Muscle of leg (tissue), 11 donors: ENCODE data around the gene IGSF3. TPM values are rescaled to one million over a fixed set of nuclear protein-coding genes. Genes with fewer than 3 reads are reported as not detected.
"Not testable (repeated sequence)": the region's sequence is repeated elsewhere in the genome, so short reads cannot be mapped to it uniquely, and the experiment has no call there.

ENCODE experiments used
- DNase-seq: peaks from one replicate; pipeline ENCODE4 v3.0.0; 2013
- H3K27ac ChIP-seq: one replicate; pipeline ENCODE4 v1.5.1; 2013; ENCODE audit warnings: mild to moderate bottlenecking, low read length, control low read depth
- H3K27me3 ChIP-seq: one replicate; pipeline ENCODE4 v1.6.1; 2013; ENCODE audit warnings: low read length; ENCODE audit not compliant: control insufficient read depth, insufficient read depth
- H3K36me3 ChIP-seq: one replicate; pipeline ENCODE4 v1.6.1; 2013; ENCODE audit warnings: low read length; ENCODE audit not compliant: control insufficient read depth, insufficient read depth
- H3K4me1 ChIP-seq: one replicate; pipeline ENCODE4 v1.6.1; 2013; ENCODE audit warnings: low read length; ENCODE audit not compliant: control insufficient read depth, insufficient read depth
- H3K4me3 ChIP-seq: one replicate; pipeline ENCODE4 v1.5.1; 2013; ENCODE audit warnings: low read length, control low read depth
- H3K9me3 ChIP-seq: replicated peaks from 2 replicates; pipeline ENCODE4 v1.6.1; 2013; ENCODE audit warnings: low read depth, low read length; ENCODE audit not compliant: control insufficient read depth
- WGBS: methylation state at CpG from one replicate; pipeline ENCODE4 v1.1.5; 2013; ENCODE audit warnings: missing lambda C conversion rate; ENCODE audit not compliant: insufficient coverage; 5-methylcytosine and 5-hydroxymethylcytosine counted together
- polyA plus RNA-seq, 8 donors: library from polyadenylated mRNA; unstranded; fragments of 120-200 nt; gene quantifications; one replicate each; pipeline versions ENCODE4 v1.2.1 to v1.2.3, GENCODE V29; 2013; ENCODE audit warnings: inconsistent platforms in 1 of 8, low replicate concordance in 1 of 8; ENCODE audit not compliant: insufficient read length in 8 of 8, insufficient read depth in 1 of 8
- total RNA-seq: library from RNA; stranded (reverse); fragments of 120-200 nt; gene quantifications from one replicate; pipeline ENCODE4 v1.2.4, GENCODE V29; 2013

Gene IGSF3
- total and polyA plus RNA-seq, 9 donors = 25.9 to 46.4 (median 33.0) TPM

GRCh38 chr1:116604408-116604807 lies 63.1 kb downstream of the IGSF3 start:
- not testable (repeated sequence) for H3K27me3 ChIP-seq, DNase-seq, H3K36me3 ChIP-seq, H3K4me1 ChIP-seq, H3K9me3 ChIP-seq, H3K27ac ChIP-seq, H3K4me3 ChIP-seq
- no CpG with 5 or more reads among the region's 6 CpGs for WGBS

- H3K27me3 ChIP-seq, H3K36me3 ChIP-seq, DNase-seq, H3K4me3 ChIP-seq, H3K4me1 ChIP-seq, H3K27ac ChIP-seq, H3K9me3 ChIP-seq: not testable (repeated sequence)
- 85% methylated on average over 4 of the region's 21 CpGs for whole genome bisulfite sequencing
Observed at GRCh38 chr1:116603646-116604045, 63.9 kb downstream of the IGSF3 start.

- not testable (repeated sequence) for H3K9me3 ChIP-seq, H3K4me1 ChIP-seq, H3K27ac ChIP-seq, DNase-seq, H3K4me3 ChIP-seq, H3K27me3 ChIP-seq, H3K36me3 ChIP-seq
- no CpG with 5 or more reads among the region's 2 CpGs for WGBS
Observed at GRCh38 chr1:116599369-116599768, 68.2 kb downstream of the IGSF3 start.

GRCh38 chr1:116598420-116599036 lies 69.0 kb downstream of the IGSF3 start:
- DNase-seq, H3K4me3 ChIP-seq, H3K4me1 ChIP-seq, H3K9me3 ChIP-seq, H3K27ac ChIP-seq, H3K27me3 ChIP-seq, H3K36me3 ChIP-seq: not testable (repeated sequence)
- WGBS = 76% methylated on average over 5 of the region's 11 CpGs

- H3K4me3 ChIP-seq, H3K27ac ChIP-seq, H3K27me3 ChIP-seq, H3K9me3 ChIP-seq, DNase-seq, H3K36me3 ChIP-seq, H3K4me1 ChIP-seq: not testable (repeated sequence)
- no CpG with 5 or more reads among the region's 2 CpGs for WGBS
Observed at GRCh38 chr1:116597388-116597787, 70.1 kb downstream of the IGSF3 start.

GRCh38 chr1:116596742-116597307 lies 70.7 kb downstream of the IGSF3 start:
- H3K4me1 ChIP-seq, H3K36me3 ChIP-seq, H3K27me3 ChIP-seq, H3K27ac ChIP-seq, H3K4me3 ChIP-seq, H3K9me3 ChIP-seq, DNase-seq: not testable (repeated sequence)
- WGBS = no CpG with 5 or more reads among the region's 5 CpGs

- not testable (repeated sequence) for H3K27ac ChIP-seq, H3K36me3 ChIP-seq, H3K4me3 ChIP-seq, H3K9me3 ChIP-seq, H3K4me1 ChIP-seq, H3K27me3 ChIP-seq, DNase-seq
- WGBS = 15% methylated on average over 6 of the region's 8 CpGs
Observed at GRCh38 chr1:116595946-116596741, 71.4 kb downstream of the IGSF3 start.

- not testable (repeated sequence) for H3K4me1 ChIP-seq, DNase-seq, H3K27me3 ChIP-seq, H3K27ac ChIP-seq, H3K36me3 ChIP-seq, H3K4me3 ChIP-seq, H3K9me3 ChIP-seq
- 80% methylated on average over 2 of the region's 4 CpGs for WGBS
Observed at GRCh38 chr1:116595065-116595840, 72.3 kb downstream of the IGSF3 start.

- H3K27ac ChIP-seq, H3K4me1 ChIP-seq: not testable (repeated sequence)
Observed at GRCh38 chr1:116593977-116594376, 73.6 kb downstream of the IGSF3 start.

GRCh38 chr1:116593401-116593800 lies 74.1 kb downstream of the IGSF3 start:
- not testable (repeated sequence) for H3K4me1 ChIP-seq, DNase-seq, H3K27me3 ChIP-seq, H3K9me3 ChIP-seq, H3K27ac ChIP-seq, H3K36me3 ChIP-seq, H3K4me3 ChIP-seq
- WGBS = no CpG with 5 or more reads among the region's 5 CpGs

More at GRCh38 chr1:116593977-116594376, 73.6 kb downstream of the IGSF3 start:
- not testable (repeated sequence) for H3K9me3 ChIP-seq, H3K4me3 ChIP-seq, DNase-seq, H3K27me3 ChIP-seq, H3K36me3 ChIP-seq
- WGBS = no CpG with 5 or more reads among the region's 3 CpGs
